AG04450 (cell line): Measurements from ENCODE around the gene PPP6R1. TPM values are rescaled to one million over a fixed set of nuclear protein-coding genes. Genes with fewer than 3 reads are reported as not detected.

Experiments
- CTCF ChIA-PET: fragments of 300-600, 350-600 bp; formaldehyde crosslinking; extraction: SDS; loops from one replicate; lab custom pipeline; 2022; ENCODE audit warnings: antibody characterized with exemption, inconsistent platforms; lab: Charles Lee
- POLR2A ChIA-PET: fragments of 350-600 bp; formaldehyde crosslinking; extraction: SDS; loops from one replicate; lab custom pipeline; 2021; ENCODE audit warnings: antibody characterized with exemption, inconsistent platforms; lab: Yijun Ruan, JAX
- DNase-seq: peaks from one replicate; pipeline ENCODE4 v3.0.0-alpha.2; 2011; ENCODE audit warnings: low read depth, low spot score
- H3K27ac ChIP-seq: one replicate; pipeline ENCODE4 v1.5.1; 2012; ENCODE audit warnings: low read depth, low read length, control low read depth
- H3K27me3 ChIP-seq: one replicate; pipeline ENCODE4 v1.6.0; 2012; ENCODE audit warnings: low read length; ENCODE audit not compliant: control insufficient read depth, insufficient read depth
- H3K4me3 ChIP-seq: 2 replicates; pipeline ENCODE4 v1.5.1; 2011; ENCODE audit warnings: mild to moderate bottlenecking, low read depth, low read length, control low read depth
- H3K9me3 ChIP-seq: 2 replicates; pipeline ENCODE4 v1.5.1; 2012; ENCODE audit warnings: low read length; ENCODE audit not compliant: control insufficient read depth, insufficient read depth
- polyA plus RNA-seq: library from polyadenylated mRNA; depleted of rRNA; stranded (reverse); fragments of >200 nt; gene quantifications from 2 replicates; pipeline ENCODE4 v1.2.3, GENCODE V29; 2011
- TF ChIP-seq, protein P1 (sequence below): IDR thresholded peaks from 2 replicates; pipeline ENCODE4 v1.5.1; 2011; ENCODE audit warnings: low read depth, low read length, control low read depth, inconsistent platforms

Gene PPP6R1
- polyA plus RNA-seq, 1 experiment = 24.5 TPM

DNA sequence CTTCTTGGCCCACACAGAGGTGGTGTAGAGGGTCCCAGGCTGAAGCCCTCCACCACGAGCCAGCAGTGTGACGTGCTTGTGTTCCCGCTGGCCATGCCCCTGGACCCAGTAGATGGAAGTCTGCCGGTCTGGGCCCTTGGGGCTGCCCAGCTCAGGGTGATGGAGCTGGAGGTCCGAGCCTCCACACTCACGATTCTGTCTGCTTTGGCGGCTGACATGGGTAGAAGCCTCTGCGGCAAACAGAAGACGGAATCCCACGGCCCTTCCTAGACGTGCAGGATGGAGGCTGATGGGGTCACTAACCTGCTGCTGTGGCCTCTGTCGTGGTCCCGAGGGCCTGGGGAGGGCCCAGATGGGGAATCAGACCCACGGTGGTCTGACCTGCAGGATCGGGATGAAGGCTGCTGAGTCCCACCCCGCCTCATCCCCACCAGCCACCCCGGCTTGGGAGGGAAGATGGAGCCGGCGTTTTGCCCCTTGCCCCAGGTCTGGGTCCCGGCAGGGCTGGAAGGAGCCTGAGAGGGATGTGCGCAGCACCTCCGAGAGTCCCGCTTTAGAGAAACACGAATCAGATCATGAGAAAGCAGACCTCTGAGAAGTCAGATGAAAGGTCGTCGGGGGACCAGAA is 34.7 kb downstream of the PPP6R1 start:
- TF ChIP-seq, protein P1, sequence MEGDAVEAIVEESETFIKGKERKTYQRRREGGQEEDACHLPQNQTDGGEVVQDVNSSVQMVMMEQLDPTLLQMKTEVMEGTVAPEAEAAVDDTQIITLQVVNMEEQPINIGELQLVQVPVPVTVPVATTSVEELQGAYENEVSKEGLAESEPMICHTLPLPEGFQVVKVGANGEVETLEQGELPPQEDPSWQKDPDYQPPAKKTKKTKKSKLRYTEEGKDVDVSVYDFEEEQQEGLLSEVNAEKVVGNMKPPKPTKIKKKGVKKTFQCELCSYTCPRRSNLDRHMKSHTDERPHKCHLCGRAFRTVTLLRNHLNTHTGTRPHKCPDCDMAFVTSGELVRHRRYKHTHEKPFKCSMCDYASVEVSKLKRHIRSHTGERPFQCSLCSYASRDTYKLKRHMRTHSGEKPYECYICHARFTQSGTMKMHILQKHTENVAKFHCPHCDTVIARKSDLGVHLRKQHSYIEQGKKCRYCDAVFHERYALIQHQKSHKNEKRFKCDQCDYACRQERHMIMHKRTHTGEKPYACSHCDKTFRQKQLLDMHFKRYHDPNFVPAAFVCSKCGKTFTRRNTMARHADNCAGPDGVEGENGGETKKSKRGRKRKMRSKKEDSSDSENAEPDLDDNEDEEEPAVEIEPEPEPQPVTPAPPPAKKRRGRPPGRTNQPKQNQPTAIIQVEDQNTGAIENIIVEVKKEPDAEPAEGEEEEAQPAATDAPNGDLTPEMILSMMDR = no peak
- POLR2A ChIA-PET = no interaction called here
- CTCF ChIA-PET = no interaction called here
- no peak overlapping the region for H3K4me3 ChIP-seq
- no peaks in the 10 kb centered on the region for H3K27me3 ChIP-seq
- H3K27ac ChIP-seq = no peak overlapping the region
- no peak for DNase-seq
- H3K9me3 ChIP-seq = peaks cover 7% of the 10 kb centered on the region

DNA sequence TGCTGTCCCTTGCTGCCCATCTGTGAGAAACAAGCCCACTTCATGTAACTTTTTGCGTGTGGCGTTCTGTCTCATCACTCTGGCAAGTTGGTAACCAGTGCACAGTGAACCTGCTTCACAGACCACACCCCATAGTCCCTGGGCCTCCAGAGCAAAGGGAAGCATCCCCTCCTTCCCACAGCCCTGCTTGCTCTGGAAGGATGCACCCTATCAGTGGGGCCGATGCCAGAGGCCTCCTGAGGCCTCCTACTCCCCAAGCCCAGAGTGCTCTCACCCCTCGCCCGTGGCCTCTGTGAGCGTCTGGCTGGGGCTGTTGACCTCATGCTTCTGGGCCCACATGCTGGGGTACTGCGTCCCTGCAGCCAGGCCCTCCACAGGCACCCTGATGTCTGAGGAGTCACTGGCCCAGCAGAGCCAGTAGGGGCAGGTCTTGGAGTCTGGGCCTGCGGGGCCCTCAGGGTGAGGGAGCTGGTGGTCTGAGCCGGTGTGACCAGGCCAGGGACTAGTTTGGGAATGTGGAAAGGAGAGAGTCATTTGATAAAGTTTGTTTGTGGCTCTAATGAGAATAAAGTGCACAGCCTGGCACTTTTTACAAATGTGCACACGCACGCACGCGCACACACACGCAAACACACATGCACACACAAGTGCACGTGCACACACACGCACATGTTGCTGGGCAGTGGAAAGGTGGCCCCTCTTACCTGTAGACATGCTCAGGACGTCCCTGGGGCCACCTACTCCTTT is 35.4 kb downstream of the PPP6R1 start:
- peaks cover 7% of the 10 kb centered on the region for H3K9me3 ChIP-seq
- H3K27ac ChIP-seq = no peak overlapping the region
- CTCF ChIA-PET = no interaction called here
- H3K4me3 ChIP-seq = no peak overlapping the region
- DNase-seq = no peak
- TF ChIP-seq, protein P1 = no peak
- no peaks in the 10 kb centered on the region for H3K27me3 ChIP-seq
- POLR2A ChIA-PET = no interaction called here

DNA sequence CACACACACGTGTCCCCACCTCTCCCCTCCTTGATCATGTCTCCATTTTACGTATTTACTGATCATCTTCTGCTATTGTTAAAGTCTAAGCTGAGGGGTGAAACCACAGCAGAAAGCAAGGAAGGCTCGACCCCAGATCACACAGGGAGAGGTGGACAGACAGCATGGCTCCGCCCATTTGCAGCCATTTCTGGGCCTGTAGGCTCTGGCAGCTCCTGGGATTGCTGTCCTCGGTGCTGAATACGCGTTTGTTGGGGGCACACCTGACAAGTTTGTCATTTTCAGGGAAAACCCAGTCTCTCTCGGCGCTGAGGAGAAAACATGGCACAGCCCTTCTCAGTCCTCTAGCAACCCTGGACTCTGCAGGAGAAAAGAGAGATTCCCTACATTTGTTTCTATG is 38.3 kb downstream of the PPP6R1 start:
- CTCF ChIA-PET = no interaction called here
- Histone ChIP-seq H3K9me3 (peaks cover 7% of the 10 kb centered on the region), H3K4me3 (no peak overlapping the region), H3K27me3 (no peaks in the 10 kb centered on the region), H3K27ac (no peak overlapping the region)
- DNase-seq = no peak
- POLR2A ChIA-PET = no interaction called here
- TF ChIP-seq, protein P1 = no peak

DNA sequence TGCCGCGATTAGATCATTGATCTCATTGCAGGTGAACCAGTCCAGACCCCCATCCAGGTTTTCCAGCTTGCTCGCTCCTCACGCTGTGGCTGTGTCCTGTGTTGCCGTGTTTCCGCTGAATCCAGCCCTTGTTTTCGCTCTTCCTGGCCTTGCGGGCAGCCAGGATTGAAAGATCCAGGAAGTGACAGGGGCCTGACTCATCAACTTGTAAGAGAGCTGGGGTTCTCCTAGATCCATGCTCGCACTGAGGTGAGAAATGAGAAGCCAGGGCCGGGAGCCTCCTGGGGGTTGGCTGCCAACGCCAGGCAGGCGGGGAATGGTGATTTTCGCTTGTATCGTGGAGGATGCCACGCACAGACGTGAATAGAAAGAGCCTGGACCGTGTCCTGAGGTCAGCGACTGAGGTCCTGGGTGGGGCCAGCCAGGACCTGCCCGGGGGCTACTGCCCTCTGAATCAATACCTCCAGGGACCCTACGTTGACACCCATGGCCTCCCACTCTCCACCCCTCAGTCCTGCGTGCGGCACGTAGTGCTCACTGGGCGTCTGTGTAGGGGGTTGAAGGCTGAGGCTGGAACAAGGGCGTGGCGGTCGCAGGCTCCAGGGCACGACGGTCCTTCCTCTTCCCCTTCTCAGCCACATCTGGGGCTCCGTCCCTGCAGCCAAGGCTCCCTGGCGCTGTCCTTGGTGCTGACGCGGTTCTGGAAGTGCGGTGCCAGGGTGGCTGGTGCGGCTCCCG is 42.2 kb downstream of the PPP6R1 start:
- H3K4me3 ChIP-seq = peak overlapping the region; percentile 62
- CTCF ChIA-PET = no interaction called here
- DNase-seq = peak; percentile 97
- TF ChIP-seq, protein P1 = peak; percentile 24
- H3K27ac ChIP-seq = peak overlapping the region; percentile 89
- POLR2A ChIA-PET = interaction anchor here (1.0 to 1.3 kb wide), 3 partner anchors 27 to 191 kb away, joined by 3 to 26 read pairs (median 6); partner anchors contain the start of genes PPP6R1 and UBE2S
- no peaks in the 10 kb centered on the region for H3K27me3 ChIP-seq
- peaks cover 22% of the 10 kb centered on the region for H3K9me3 ChIP-seq
